ENCODE results near the gene USP30. TPM values are rescaled to one million over a fixed set of nuclear protein-coding genes. Genes with fewer than 3 reads are reported as not detected.

The USP30 gene
- total RNA-seq, 2 experiments from 2014 or later, result 21.8 to 23.0 TPM

- no peaks in the 10 kb centered on the region for H3K4me1 Mint-ChIP-seq (ENCODE audit: low read depth)
These were observed 73.4 kb downstream of the USP30 start for GRCh38 chr12:109125791-109126190.

DNA sequence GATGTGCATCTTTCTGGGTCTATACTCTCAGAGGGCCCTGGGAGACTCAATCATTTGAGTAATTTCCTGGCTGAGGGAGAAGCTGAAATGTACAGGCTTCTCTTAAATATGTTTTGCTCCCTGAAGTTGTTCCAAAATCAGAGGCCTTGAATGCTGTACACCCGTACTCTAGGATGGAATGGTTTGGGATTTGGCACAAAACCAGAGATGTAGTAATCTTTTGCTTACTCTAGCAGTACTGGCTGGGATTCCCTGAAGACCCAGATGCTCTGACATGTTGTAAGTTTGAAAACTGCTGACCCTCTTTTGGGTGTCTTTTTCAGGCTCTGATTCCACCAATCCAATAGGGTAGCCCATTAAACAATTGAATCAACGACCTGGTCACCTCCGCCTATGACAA lies 74.4 kb downstream of the USP30 start:
- POLR2A ChIA-PET, result no interaction called here
- CTCF ChIA-PET, result no interaction called here
- no peak overlapping the region for H3K27ac ChIP-seq (ENCODE audit: low read depth in 1 of 2, low read length in 2 of 2)
- H3K4me1 ChIP-seq (ENCODE audit: insufficient read depth, low read length), result no peaks in the 10 kb centered on the region
- no peaks in the 10 kb centered on the region for H3K27me3 ChIP-seq (ENCODE audit: control insufficient read depth in 1 of 2, insufficient read depth in 2 of 2, low read length in 2 of 2)
- no peaks in the 10 kb centered on the region for H3K27me3 Mint-ChIP-seq
- no peak overlapping the region for H3K27ac Mint-ChIP-seq
- H3K36me3 ChIP-seq (ENCODE audit: insufficient read depth, low read length), result peaks cover 1% of the 10 kb centered on the region
- no peak overlapping the region for H3K4me3 ChIP-seq (ENCODE audit: low read length)
- ATAC-seq (ENCODE audit: poor library complexity) (no peak), DNase-seq (no peak)
- TF ChIP-seq CTCF (IDR thresholded peaks at IDR 0.05), result no peak
- H3K9me3 Mint-ChIP-seq, result no peaks in the 10 kb centered on the region
- intact Hi-C loops (cut with DNase I, micrococcal nuclease), result no loop called here
- H3K36me3 Mint-ChIP-seq (ENCODE audit: low read depth), result no peaks in the 10 kb centered on the region
- H3K4me3 Mint-ChIP-seq, result no peak overlapping the region
- no peaks in the 10 kb centered on the region for H3K4me1 Mint-ChIP-seq (ENCODE audit: low read depth)
- no peaks in the 10 kb centered on the region for H3K9me3 ChIP-seq (ENCODE audit: control insufficient read depth in 1 of 2, insufficient read depth in 1 of 2, low read length in 2 of 2)

More at GRCh38 chr12:109125791-109126190, 73.4 kb downstream of the USP30 start:
- POLR2A ChIA-PET, result no interaction called here
- Mint-ChIP-seq H3K36me3 (ENCODE audit: low read depth) (no peaks in the 10 kb centered on the region), H3K9me3 (no peaks in the 10 kb centered on the region), H3K27me3 (no peaks in the 10 kb centered on the region), H3K27ac (no peak overlapping the region), H3K4me3 (no peak overlapping the region)
- H3K27me3 ChIP-seq (ENCODE audit: control insufficient read depth in 1 of 2, insufficient read depth in 2 of 2, low read length in 2 of 2), result no peaks in the 10 kb centered on the region
- H3K27ac ChIP-seq (ENCODE audit: low read depth in 1 of 2, low read length in 2 of 2), result no peak overlapping the region
- ATAC-seq (ENCODE audit: poor library complexity) (no peak), DNase-seq (no peak)
- H3K36me3 ChIP-seq (ENCODE audit: insufficient read depth, low read length), result peaks cover 3% of the 10 kb centered on the region
- no peaks in the 10 kb centered on the region for H3K9me3 ChIP-seq (ENCODE audit: control insufficient read depth in 1 of 2, insufficient read depth in 1 of 2, low read length in 2 of 2)
- no peaks in the 10 kb centered on the region for H3K4me1 ChIP-seq (ENCODE audit: insufficient read depth, low read length)
- TF ChIP-seq CTCF (IDR thresholded peaks at IDR 0.05), result no peak
- H3K4me3 ChIP-seq (ENCODE audit: low read length), result no peak overlapping the region
- intact Hi-C loops (cut with DNase I, micrococcal nuclease), result no loop called here
- CTCF ChIA-PET, result interaction anchor here (2.3 kb wide), 1 partner anchor 14 kb away, joined by 6 read pairs; no protein-coding TSS in a partner anchor

DNA sequence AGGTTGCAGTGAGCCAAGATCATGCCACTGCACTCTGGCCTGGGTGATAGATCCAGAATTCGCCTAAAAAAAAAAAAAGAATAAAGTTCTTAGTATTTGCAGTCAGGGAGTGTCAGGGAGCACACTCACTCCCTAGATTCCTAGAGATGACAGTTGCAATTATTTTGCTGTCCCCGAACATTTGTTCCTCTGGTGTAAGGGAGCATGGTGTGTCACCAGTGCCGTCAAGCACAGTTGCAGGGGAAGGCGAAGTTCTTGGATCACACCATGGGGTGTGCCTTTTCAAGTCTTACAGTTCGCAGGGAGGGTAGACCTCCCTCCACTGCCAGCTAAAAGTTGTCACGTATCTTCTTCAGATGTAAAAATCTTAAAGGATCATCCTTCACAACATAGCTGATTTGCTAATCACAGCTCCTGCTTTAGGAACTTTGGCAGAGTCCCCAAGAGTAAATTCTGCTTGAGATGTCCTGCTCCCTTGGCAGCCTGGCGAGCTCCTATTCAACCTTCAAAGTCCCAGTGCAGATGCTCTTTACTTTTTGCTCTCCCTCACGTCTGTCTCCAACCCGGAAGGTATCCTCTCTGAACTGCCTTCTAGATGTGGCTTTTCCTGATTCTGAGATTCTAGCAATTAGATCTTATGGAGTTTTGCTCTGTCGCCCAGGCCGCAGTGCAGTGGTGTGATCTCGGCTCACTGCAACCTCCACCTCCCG lies 75.3 kb downstream of the USP30 start:
- ATAC-seq (ENCODE audit: poor library complexity) (no peak), DNase-seq (no peak)
- no peak overlapping the region for H3K27ac Mint-ChIP-seq
- H3K36me3 ChIP-seq (ENCODE audit: insufficient read depth, low read length), result no peaks in the 10 kb centered on the region
- no peak overlapping the region for H3K4me3 ChIP-seq (ENCODE audit: low read length)
- ChIA-PET CTCF (no interaction called here), POLR2A (no interaction called here)
- no peaks in the 10 kb centered on the region for H3K4me1 Mint-ChIP-seq (ENCODE audit: low read depth)
- H3K9me3 Mint-ChIP-seq, result no peaks in the 10 kb centered on the region
- no peaks in the 10 kb centered on the region for H3K4me1 ChIP-seq (ENCODE audit: insufficient read depth, low read length)
- H3K9me3 ChIP-seq (ENCODE audit: control insufficient read depth in 1 of 2, insufficient read depth in 1 of 2, low read length in 2 of 2), result no peaks in the 10 kb centered on the region
- intact Hi-C loops (cut with DNase I, micrococcal nuclease), result no loop called here
- no peak overlapping the region for H3K4me3 Mint-ChIP-seq
- TF ChIP-seq CTCF (IDR thresholded peaks at IDR 0.05), result no peak
- no peaks in the 10 kb centered on the region for H3K36me3 Mint-ChIP-seq (ENCODE audit: low read depth)
- no peak overlapping the region for H3K27ac ChIP-seq (ENCODE audit: low read depth in 1 of 2, low read length in 2 of 2)
- no peaks in the 10 kb centered on the region for H3K27me3 ChIP-seq (ENCODE audit: control insufficient read depth in 1 of 2, insufficient read depth in 2 of 2, low read length in 2 of 2)
- no peaks in the 10 kb centered on the region for H3K27me3 Mint-ChIP-seq
